Astrocyte of the spinal cord (primary cell): ENCODE data around the gene BFSP1.

Experiments used
- DNase-seq: peaks from one replicate; pipeline ENCODE4 v3.0.0; 2011; ENCODE audit warnings: low read depth, low spot score
- H3K4me3 ChIP-seq: 2 replicates; pipeline ENCODE4 v1.5.1; 2011; ENCODE audit warnings: low read depth, mild to moderate bottlenecking, low read length, moderate library complexity
- in situ Hi-C: cut with HindIII; loops from 2 replicates; pipeline ENCODE4 v1.10.0; 2017; ENCODE audit warnings: low sequenced_read_pairs
- TF ChIP-seq, protein P1 (sequence below): IDR thresholded peaks from 2 replicates; pipeline ENCODE4 v1.5.1; 2012; ENCODE audit warnings: low read depth, mild to moderate bottlenecking, low read length, inconsistent platforms

Gene BFSP1

DNA sequence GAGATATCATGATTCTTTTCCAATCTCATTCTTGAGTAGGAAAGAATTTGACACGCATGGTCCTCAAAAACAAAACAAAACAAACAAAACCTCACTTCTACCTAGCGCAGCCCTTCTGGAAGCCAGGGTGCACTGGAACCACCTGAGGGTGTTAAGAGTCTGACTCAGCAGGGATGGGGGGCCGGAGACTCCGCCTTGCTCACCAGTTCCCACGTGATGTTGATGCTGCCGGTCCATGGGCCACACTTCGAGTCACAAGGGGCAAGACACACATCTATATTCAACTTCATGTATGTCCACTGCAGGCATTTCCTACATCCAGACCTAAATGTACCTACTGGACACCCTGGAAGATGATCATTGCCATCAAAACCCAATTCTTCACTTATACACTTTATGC, 30.4 kb downstream of the BFSP1 start:
- in situ Hi-C loops, result no loop called here
- no peak for DNase-seq
- TF ChIP-seq, protein P1, sequence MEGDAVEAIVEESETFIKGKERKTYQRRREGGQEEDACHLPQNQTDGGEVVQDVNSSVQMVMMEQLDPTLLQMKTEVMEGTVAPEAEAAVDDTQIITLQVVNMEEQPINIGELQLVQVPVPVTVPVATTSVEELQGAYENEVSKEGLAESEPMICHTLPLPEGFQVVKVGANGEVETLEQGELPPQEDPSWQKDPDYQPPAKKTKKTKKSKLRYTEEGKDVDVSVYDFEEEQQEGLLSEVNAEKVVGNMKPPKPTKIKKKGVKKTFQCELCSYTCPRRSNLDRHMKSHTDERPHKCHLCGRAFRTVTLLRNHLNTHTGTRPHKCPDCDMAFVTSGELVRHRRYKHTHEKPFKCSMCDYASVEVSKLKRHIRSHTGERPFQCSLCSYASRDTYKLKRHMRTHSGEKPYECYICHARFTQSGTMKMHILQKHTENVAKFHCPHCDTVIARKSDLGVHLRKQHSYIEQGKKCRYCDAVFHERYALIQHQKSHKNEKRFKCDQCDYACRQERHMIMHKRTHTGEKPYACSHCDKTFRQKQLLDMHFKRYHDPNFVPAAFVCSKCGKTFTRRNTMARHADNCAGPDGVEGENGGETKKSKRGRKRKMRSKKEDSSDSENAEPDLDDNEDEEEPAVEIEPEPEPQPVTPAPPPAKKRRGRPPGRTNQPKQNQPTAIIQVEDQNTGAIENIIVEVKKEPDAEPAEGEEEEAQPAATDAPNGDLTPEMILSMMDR, result no peak
- no peak overlapping the region for H3K4me3 ChIP-seq

- in situ Hi-C loops, result no loop called here
- TF ChIP-seq, protein P1, result no peak
Measured at GRCh38 chr20:17500271-17500670, 30.9 kb downstream of the BFSP1 start.

GRCh38 chr20:17499041-17499440, 32.1 kb downstream of the BFSP1 start:
- in situ Hi-C loops, result no loop called here
- TF ChIP-seq, protein P1, result no peak
- H3K4me3 ChIP-seq, result no peak overlapping the region
- no peak for DNase-seq

More at GRCh38 chr20:17500271-17500670, 30.9 kb downstream of the BFSP1 start:
- DNase-seq, result no peak
- no peak overlapping the region for H3K4me3 ChIP-seq

- TF ChIP-seq, protein P1, result no peak
- DNase-seq, result no peak
- in situ Hi-C loops, result no loop called here
- no peak overlapping the region for H3K4me3 ChIP-seq
Measured at GRCh38 chr20:17498641-17499040, 32.5 kb downstream of the BFSP1 start.

GRCh38 chr20:17497821-17498580, 33.2 kb downstream of the BFSP1 start:
- DNase-seq, result peak; percentile 14

DNA sequence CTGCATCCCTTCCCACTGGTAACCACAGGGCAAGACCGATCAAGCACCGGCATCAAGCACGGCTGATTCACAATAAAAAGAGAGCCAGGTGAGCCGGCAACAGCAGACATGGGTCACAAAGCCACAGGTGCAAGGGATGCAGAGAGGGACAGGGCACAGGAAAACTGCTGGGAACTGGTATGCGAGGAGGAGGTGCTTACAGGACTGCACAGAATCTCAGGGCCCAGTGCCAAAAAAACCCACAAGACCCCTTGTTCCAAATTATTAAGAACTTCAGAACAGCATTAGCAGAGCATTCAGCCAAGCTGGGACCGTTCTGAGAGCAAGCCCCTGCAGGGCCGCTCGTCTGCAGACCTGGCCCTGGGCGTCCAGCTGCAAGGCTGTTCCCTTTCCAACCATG, 35.4 kb downstream of the BFSP1 start:
- DNase-seq, result no peak
- TF ChIP-seq, protein P1, result no peak
- in situ Hi-C loops, result no loop called here
- H3K4me3 ChIP-seq, result no peak overlapping the region

More at GRCh38 chr20:17497821-17498580, 33.2 kb downstream of the BFSP1 start:
- in situ Hi-C loops, result no loop called here
- no peak overlapping the region for H3K4me3 ChIP-seq
- TF ChIP-seq, protein P1, result no peak
